GM12872 (cell line): ENCODE data around the gene DMD.

ENCODE experiments used
- TF ChIP-seq, protein P1 (sequence below): IDR thresholded peaks from 3 replicates; pipeline ENCODE4 v1.5.1; 2011; ENCODE audit warnings: low read depth, mild to moderate bottlenecking, low read length, moderate library complexity; ENCODE audit not compliant: insufficient read depth

The DMD gene

DNA sequence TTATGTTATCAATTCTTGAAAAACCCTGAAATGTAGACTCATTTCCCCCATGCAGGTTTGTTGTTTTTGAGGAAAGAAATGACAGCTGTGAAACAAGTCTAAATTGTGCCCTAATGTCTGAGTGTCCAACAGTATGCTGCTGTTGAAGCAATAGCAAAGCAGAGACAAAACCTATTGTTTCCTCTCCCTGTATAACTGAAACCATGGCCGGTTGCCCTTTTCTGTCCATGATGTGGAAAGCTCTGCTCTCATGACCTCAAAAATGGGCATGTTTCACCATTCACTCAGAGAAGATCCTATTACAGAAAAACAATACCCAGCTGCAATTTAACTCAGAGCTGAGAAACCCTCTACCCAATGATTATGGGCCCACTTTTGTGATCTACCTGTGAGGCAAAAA lies 1826.9 kb downstream of the DMD start:
- TF ChIP-seq, protein P1, sequence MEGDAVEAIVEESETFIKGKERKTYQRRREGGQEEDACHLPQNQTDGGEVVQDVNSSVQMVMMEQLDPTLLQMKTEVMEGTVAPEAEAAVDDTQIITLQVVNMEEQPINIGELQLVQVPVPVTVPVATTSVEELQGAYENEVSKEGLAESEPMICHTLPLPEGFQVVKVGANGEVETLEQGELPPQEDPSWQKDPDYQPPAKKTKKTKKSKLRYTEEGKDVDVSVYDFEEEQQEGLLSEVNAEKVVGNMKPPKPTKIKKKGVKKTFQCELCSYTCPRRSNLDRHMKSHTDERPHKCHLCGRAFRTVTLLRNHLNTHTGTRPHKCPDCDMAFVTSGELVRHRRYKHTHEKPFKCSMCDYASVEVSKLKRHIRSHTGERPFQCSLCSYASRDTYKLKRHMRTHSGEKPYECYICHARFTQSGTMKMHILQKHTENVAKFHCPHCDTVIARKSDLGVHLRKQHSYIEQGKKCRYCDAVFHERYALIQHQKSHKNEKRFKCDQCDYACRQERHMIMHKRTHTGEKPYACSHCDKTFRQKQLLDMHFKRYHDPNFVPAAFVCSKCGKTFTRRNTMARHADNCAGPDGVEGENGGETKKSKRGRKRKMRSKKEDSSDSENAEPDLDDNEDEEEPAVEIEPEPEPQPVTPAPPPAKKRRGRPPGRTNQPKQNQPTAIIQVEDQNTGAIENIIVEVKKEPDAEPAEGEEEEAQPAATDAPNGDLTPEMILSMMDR, result no peak

DNA sequence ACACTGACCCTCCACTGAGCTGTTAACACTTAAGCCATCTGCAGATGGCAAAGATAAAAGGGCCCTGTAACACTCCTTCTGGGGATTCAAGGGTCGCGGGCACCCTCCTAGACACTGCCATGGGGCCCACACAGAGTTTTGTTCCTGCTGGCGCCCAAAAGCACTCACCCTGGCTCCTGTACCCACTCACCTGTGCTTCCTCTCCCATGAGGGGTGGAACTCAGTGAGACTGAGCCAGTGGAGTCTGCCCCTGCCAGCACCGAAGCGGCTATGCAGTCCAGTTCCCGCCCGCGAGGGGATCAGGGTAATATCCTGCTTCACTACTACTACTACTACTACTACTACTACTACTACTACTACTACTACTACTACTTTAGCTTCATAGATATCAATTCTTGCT lies 1827.4 kb downstream of the DMD start:
- TF ChIP-seq, protein P1, result no peak

DNA sequence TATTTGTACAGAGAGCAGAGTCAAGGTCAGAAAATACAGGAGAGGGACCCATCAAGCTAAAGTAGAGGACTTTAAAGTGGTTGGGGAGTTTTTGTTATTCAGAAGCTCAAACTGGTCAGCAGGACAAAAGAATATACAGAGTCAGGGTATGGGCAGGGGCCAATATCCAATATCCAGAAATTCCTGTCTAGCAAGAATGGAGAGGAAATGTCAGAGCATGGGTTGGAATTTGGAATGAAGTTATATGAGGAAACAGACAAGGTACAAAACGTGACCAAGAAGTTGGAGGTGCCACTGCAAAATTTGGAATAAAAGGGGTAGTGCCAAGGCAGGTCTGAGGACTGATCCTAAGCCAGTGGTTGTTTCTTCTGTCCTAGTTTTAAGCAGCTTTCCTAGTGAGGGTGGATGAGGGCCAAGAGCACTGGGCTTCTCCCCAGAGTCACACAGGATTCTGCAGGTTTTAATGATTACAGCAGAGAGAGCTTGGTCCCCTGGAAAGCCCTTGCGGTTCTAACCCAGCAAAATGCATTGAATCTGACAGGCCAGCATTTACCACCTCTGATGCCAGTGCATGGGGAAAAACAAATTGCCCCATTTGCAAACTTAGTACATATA lies 1834.8 kb downstream of the DMD start:
- TF ChIP-seq, protein P1, result no peak

DNA sequence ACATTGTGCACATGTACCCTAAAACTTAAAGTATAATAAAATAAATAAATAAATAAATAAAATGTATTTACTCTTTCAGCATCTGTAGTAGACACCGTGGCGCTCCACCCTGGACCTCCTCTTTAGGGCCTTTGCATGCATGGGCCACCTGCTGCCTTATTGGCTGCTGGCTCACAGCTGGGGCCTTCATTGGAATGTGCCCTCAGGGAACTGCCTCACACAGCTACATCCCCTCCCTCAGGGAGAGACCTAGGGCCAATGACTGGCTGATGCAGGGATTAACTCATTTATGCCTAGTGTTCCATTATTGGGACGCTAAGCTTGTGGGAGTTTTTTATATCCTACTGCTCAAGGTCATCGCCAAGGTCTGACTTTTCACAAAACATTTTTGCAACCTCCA lies 1836.6 kb downstream of the DMD start:
- TF ChIP-seq, protein P1, result no peak

DNA sequence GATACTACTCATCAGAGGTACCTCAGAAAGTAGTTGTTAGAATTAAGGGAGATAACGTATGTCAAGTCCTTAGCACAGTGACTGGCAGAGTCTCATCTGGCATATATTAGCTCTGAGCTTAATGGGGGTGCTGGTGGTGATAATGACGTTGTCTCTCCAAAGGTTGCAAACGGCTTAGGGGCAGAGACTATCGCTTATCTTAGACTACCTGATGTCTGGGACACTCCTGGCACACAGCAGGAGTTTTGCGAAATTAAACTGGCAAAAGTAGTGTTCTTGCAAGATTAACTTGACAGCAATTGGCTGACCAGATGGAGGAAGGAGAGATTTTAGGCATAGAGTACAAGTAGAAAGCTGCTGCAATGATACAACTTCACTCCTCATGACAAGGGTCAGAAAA lies 1839.4 kb downstream of the DMD start:
- TF ChIP-seq, protein P1, result no peak

DNA sequence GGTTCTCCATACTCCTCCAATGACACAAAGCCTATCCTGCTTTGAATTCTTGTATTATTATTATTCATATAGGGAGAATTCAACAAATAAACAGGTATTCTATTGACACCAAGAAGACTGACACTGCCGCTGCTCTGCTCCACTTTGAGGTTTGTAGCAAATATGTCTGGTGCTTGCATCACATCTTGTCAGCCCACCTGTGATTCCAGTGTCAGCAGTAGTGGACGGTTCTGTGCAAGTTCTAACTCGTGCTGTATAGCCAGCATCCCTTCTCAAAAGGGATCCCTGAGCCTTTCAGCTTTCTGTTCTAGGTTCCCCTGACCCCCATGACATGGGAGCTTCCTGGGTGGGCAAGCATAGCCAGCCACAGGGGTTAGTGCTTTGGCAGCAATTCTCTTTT lies 1843.5 kb downstream of the DMD start:
- TF ChIP-seq, protein P1, result no peak

DNA sequence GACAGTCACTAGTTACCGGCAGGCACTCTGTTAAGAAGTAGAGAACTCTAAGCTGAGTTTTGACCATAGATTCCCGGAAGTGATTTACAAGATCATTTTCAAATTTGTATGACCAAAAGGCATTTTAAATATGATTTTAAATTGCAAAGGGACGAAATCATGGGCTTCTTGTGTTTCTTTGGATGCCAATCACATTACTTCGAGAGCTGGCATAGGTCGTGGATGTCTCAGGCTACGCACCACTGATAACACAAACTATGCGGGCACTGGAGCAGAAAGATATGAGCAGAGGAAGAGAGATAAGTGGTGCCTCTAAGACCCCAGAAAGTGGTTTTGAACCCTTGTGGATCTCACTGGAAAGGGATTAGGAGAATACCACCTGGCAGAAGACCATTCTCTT lies 1845.3 kb downstream of the DMD start:
- TF ChIP-seq, protein P1, result no peak
